Measurements from ENCODE around the gene C15orf39. TPM values are rescaled to one million over a fixed set of nuclear protein-coding genes. Genes with fewer than 3 reads are reported as not detected.

C15orf39 gene
- total RNA-seq, 1 donor from 2014 or later: 15.0 TPM

DNA sequence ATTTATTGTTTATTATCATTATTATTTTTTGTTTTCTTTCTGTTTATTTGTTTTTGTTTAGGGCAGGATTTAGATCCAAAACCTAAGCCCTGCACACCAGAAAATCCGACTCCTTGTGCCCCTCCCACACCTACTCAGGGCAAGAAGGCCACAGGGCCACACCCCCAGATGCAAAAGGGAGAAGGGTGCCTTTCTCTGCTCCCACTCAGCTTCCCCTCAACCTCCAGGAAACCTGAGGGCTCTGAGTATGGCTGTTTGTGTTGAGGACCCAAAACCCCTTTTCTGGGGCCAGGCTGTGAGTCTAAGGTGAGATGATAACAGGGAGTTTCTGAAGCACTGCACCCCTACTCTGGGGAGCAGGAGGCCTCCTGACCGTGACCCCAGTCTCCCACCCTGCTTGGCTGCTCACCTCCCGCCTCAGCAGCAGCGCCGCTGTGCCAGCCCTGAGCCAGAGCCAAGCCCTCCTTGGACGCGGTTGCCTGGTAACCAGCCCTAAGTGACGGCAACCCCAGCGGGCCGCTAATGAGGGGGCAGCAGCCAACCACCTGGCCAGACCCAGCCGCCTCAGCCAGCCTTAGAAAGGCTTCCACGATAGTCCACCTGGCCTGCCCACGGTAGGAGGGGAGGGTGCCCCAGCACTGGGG is 6.4 kb upstream of the C15orf39 start:
- Histone ChIP-seq H3K27ac (replicated peaks) (no peak overlapping the region), H3K9me3 (replicated peaks) (no peaks in the 10 kb centered on the region), H3K27me3 (ENCODE audit: low read depth) (no peaks in the 10 kb centered on the region), H3K4me3 (no peak overlapping the region), H3K36me3 (no peaks in the 10 kb centered on the region), H3K4me1 (peaks cover 38% of the 10 kb centered on the region)
- DNase-seq: no peak
- TF ChIP-seq, protein P1, sequence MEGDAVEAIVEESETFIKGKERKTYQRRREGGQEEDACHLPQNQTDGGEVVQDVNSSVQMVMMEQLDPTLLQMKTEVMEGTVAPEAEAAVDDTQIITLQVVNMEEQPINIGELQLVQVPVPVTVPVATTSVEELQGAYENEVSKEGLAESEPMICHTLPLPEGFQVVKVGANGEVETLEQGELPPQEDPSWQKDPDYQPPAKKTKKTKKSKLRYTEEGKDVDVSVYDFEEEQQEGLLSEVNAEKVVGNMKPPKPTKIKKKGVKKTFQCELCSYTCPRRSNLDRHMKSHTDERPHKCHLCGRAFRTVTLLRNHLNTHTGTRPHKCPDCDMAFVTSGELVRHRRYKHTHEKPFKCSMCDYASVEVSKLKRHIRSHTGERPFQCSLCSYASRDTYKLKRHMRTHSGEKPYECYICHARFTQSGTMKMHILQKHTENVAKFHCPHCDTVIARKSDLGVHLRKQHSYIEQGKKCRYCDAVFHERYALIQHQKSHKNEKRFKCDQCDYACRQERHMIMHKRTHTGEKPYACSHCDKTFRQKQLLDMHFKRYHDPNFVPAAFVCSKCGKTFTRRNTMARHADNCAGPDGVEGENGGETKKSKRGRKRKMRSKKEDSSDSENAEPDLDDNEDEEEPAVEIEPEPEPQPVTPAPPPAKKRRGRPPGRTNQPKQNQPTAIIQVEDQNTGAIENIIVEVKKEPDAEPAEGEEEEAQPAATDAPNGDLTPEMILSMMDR (IDR thresholded peaks at IDR 0.05; ENCODE audit: borderline replicate concordance): no peak
- intact Hi-C loops (cut with micrococcal nuclease): no loop called here

DNA sequence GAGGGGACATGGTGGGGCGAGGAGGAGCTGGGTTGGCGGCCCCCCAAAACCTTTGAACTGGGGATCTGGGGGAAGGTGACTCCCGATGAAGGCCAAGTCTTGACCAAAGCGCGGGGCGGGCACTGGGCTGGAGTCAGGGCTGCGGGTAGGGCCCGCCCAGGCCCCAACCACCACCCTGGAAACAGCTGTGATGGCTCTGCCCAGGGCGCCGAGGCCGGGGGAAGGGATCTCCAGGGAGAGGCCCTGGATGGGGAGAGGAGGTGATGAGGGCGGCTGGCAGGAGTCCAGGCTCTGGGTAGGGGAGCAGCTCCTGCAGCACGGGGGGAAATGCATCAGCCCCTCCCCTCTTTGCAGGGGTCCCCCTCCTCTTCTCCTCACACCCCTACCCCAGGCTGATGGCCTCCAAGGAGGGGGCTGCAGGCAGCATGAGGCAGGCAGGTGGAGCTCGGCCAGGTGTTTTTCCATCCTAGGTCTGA is 5.9 kb upstream of the C15orf39 start:
- Histone ChIP-seq H3K9me3 (replicated peaks) (no peaks in the 10 kb centered on the region), H3K27me3 (ENCODE audit: low read depth) (no peaks in the 10 kb centered on the region), H3K36me3 (no peaks in the 10 kb centered on the region), H3K4me1 (peaks cover 44% of the 10 kb centered on the region), H3K27ac (replicated peaks) (no peak overlapping the region), H3K4me3 (no peak overlapping the region)
- no peak for DNase-seq
- TF ChIP-seq, protein P1 (IDR thresholded peaks at IDR 0.05; ENCODE audit: borderline replicate concordance): no peak
- intact Hi-C loops (cut with micrococcal nuclease): no loop called here

DNA sequence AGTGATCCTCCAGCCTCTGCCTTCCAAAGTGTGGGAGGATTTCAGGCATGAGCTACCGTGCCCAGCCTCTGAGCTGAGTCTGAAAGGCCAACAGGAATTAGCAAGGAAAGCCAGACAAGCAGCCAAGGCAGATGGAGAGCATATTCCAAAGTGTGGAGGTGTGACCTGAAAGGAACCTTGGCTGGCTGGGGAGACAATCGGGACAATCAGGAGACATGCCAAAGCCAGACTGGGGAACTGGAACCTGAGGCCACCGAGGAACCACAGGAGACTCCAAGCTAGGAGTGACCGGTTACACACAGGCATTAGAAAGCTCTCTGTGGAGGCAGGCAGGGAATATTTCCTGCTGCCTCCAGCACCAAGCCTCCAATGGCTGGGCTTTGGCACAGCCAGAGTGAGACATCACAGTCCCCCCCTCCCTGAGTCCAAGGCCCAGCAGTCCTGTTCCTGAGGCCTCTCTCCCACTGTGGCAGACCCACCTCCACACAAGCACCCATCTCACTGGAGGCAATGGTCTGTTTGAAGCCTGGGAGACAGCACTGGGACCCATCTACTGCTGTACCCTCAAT is 4.5 kb upstream of the C15orf39 start:
- Histone ChIP-seq H3K27me3 (ENCODE audit: low read depth) (no peaks in the 10 kb centered on the region), H3K9me3 (replicated peaks) (no peaks in the 10 kb centered on the region), H3K27ac (replicated peaks) (no peak overlapping the region), H3K4me1 (peaks cover 56% of the 10 kb centered on the region), H3K36me3 (no peaks in the 10 kb centered on the region), H3K4me3 (no peak overlapping the region)
- intact Hi-C loops (cut with micrococcal nuclease): no loop called here
- DNase-seq: no peak
- TF ChIP-seq, protein P1 (IDR thresholded peaks at IDR 0.05; ENCODE audit: borderline replicate concordance): no peak

DNA sequence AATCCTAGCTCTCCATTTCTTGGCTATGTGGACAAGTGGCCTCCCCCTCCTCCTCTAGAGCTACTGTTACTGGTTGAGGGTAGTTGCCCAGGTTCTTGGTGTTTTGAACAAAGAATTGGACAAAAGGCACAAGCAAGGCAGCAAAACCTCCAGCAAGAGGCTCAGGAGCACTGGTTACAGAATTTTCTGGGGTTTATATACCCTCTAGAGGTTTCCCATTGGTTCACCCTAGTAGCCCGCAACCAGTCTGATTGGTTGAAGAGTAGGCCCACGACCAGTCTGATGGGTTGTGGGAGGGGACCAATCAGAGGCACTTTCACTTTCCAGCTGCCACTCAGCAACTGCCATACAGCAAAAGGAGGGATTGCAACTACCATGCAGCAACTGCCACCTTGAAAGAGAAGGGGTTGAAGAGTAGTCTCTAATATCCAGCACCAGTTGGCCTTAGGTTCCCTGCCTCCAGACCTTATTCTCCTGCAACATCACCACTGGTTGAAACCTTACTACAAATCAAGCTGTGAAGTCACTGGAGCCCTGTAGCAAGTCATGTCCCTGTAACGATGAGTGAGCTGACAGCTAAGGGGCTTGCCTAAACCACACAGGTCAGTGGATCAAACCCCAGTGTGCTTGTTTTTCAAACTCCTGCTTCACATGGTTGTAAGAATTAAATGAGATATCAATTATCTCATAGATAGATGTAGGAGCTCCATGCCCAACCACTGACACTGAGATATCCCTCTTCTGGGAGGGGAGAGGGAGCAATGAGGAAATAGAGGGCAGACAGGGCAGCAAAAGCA is 2.9 kb upstream of the C15orf39 start:
- Histone ChIP-seq H3K9me3 (replicated peaks) (no peaks in the 10 kb centered on the region), H3K27ac (replicated peaks) (no peak overlapping the region), H3K4me1 (peaks cover 72% of the 10 kb centered on the region), H3K27me3 (ENCODE audit: low read depth) (no peaks in the 10 kb centered on the region), H3K36me3 (no peaks in the 10 kb centered on the region), H3K4me3 (no peak overlapping the region)
- no peak for DNase-seq
- TF ChIP-seq, protein P1 (IDR thresholded peaks at IDR 0.05; ENCODE audit: borderline replicate concordance): no peak
- intact Hi-C loops (cut with micrococcal nuclease): no loop called here

DNA sequence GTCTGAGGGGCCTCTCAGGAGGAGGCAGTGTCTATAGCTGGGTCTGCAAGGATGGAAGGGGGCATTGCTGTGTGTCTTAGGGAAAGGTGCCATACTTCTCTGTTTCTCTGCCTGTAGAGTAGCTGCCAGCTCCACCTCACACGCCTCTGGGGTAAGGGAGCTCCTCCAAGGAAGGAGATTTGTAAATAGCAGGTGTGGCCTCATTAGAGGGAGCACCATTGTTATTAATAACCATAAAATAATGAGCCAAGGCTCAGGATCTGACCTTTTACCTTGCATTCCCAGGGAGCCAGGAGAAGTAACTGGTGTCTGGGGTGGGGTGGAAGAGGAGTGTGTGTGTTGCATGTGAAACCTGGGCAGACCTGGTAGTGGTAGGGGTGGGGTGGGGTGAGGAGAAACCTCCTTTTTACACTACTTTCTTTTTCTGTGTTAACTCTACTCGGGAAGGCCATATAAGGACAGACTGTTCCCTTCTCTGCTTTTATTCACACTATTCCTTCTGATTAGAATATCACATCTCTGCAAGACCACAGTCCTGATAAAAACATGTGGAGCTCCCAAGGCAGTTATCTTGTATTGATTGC is 2.2 kb upstream of the C15orf39 start:
- Histone ChIP-seq H3K9me3 (replicated peaks) (no peaks in the 10 kb centered on the region), H3K36me3 (no peaks in the 10 kb centered on the region), H3K27ac (replicated peaks) (peak overlapping the region; percentile 99), H3K4me1 (peaks cover 79% of the 10 kb centered on the region), H3K27me3 (ENCODE audit: low read depth) (no peaks in the 10 kb centered on the region), H3K4me3 (no peak overlapping the region)
- intact Hi-C loops (cut with micrococcal nuclease): no loop called here
- DNase-seq: no peak
- TF ChIP-seq, protein P1 (IDR thresholded peaks at IDR 0.05; ENCODE audit: borderline replicate concordance): no peak

All from left ventricle myocardium inferior (tissue), 1 donor.